Measurements from ENCODE around the gene CTSE. TPM values are rescaled to one million over a fixed set of nuclear protein-coding genes. Genes with fewer than 3 reads are reported as not detected.

CTSE gene
- total RNA-seq, 4 donors from 2014 or later: not detected

DNA sequence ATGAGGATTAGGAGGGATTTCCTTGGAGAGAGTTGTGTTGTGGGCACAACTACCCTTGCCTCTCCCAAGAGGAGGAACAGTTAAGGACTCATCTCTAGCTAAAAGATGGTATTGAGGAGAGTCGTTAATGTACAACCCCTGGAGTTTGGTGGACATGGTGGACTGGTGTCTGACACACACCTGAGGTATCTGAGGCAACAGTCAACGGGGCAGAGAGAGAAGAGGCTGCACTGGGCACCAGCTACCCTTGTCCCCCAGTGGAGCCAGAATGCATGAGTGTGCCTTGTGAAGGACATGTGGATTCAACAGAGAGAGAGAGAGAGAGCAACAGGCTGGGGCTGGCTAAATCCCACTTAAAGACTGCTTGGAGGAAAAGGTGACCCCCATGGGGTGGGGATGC is 33.5 kb downstream of the CTSE start:
- peaks cover 0 to 9% (median 3%) of the 10 kb centered on the region in 4 donors for H3K4me1 ChIP-seq
- H3K4me3 ChIP-seq: no peak overlapping the region
- 89 to 93% methylated on average over 2 of the region's 2 CpGs for WGBS, 2 donors
- H3K9me3 ChIP-seq: no peaks in the 10 kb centered on the region
- no peaks in the 10 kb centered on the region for H3K27me3 ChIP-seq
- H3K36me3 ChIP-seq: peaks cover 0 to 7% (median 0%) of the 10 kb centered on the region in 3 donors
- no peak for DNase-seq (ENCODE audit: low spot score in 2 of 2)
- H3K27ac ChIP-seq: no peak overlapping the region
- no peak for TF ChIP-seq EP300 (IDR thresholded peaks at IDR 0.05)
- TF ChIP-seq POLR2A (IDR thresholded peaks at IDR 0.05): no peak
- TF ChIP-seq CTCF (IDR thresholded peaks at IDR 0.05): no peak

GRCh38 chr1:205989786-205990185 is 33.9 kb downstream of the CTSE start:
- DNase-seq (ENCODE audit: low spot score in 2 of 2): no peak
- WGBS, 2 donors: 90 to 91% methylated on average over 5 of the region's 5 CpGs

GRCh38 chr1:205988585-205988995 is 35.1 kb downstream of the CTSE start:
- DNase-seq (ENCODE audit: low spot score in 2 of 2): no peak
- Histone ChIP-seq H3K4me3 (no peak overlapping the region), H3K4me1 (peaks cover 0 to 16% (median 0%) of the 10 kb centered on the region in 4 donors), H3K9me3 (no peaks in the 10 kb centered on the region), H3K27ac (no peak overlapping the region), H3K27me3 (no peaks in the 10 kb centered on the region), H3K36me3 (peaks cover 0 to 7% (median 0%) of the 10 kb centered on the region in 3 donors)
- 58 to 67% methylated on average over 12 of the region's 12 CpGs for WGBS, 2 donors
- TF ChIP-seq POLR2A (IDR thresholded peaks at IDR 0.05) (no peak), CTCF (IDR thresholded peaks at IDR 0.05) (no peak), EP300 (IDR thresholded peaks at IDR 0.05) (no peak)

More at GRCh38 chr1:205989786-205990185, 33.9 kb downstream of the CTSE start:
- TF ChIP-seq EP300 (IDR thresholded peaks at IDR 0.05) (no peak), CTCF (IDR thresholded peaks at IDR 0.05) (no peak), POLR2A (IDR thresholded peaks at IDR 0.05) (no peak)
- Histone ChIP-seq H3K9me3 (no peaks in the 10 kb centered on the region), H3K27me3 (no peaks in the 10 kb centered on the region), H3K4me1 (peaks cover 0 to 13% (median 1%) of the 10 kb centered on the region in 4 donors), H3K27ac (no peak overlapping the region), H3K4me3 (no peak overlapping the region), H3K36me3 (peaks cover 0 to 7% (median 0%) of the 10 kb centered on the region in 3 donors)

DNA sequence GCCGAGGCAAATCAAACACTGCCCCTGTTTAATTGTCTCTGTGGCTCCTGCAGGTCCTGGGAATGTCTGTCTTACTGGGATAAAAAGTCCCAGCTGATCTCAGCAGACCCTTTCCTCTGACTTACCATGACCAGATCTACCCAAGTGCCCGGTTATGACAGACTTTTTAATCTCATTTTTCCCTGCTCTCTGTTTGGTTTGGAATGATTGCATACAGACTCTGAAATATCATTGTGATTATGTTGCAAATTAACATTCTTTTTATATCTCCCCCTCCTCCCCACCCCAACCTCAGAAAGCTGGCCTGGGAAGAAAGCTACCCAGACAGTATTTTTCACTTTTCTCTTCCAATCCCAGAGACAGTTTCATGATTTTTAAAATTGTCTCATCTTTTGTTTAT is 36.8 kb downstream of the CTSE start:
- Histone ChIP-seq H3K4me3 (no peak overlapping the region), H3K27me3 (no peaks in the 10 kb centered on the region), H3K27ac (no peak overlapping the region), H3K36me3 (peaks cover 0 to 7% (median 0%) of the 10 kb centered on the region in 3 donors), H3K4me1 (peaks cover 0 to 16% (median 0%) of the 10 kb centered on the region in 4 donors), H3K9me3 (no peaks in the 10 kb centered on the region)
- WGBS, 2 donors: 63 to 64% methylated on average over 2 of the region's 2 CpGs
- TF ChIP-seq POLR2A (IDR thresholded peaks at IDR 0.05) (no peak), EP300 (IDR thresholded peaks at IDR 0.05) (no peak), CTCF (IDR thresholded peaks at IDR 0.05) (no peak)
- no peak for DNase-seq (ENCODE audit: low spot score in 2 of 2)

DNA sequence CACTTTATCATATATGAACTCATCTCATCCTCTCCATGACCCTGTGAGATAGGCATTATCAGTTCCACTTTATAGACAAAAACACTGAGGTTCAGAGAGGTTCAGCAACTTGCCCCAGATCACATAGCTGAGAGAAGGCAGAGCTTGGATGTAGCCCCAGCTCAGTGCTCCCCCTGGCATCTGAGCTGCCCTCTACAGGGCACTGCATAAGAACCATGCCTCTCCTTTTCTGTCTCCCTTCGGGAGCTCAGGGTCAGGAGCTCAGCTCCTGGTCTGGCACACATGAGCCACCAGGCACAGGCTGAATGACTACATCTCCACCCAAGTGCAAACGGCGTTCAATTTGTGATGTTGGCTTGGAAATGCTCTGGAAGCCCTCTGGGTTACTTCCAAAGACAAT is 37.4 kb downstream of the CTSE start:
- Histone ChIP-seq H3K9me3 (no peaks in the 10 kb centered on the region), H3K36me3 (peaks cover 0 to 7% (median 0%) of the 10 kb centered on the region in 3 donors), H3K27ac (no peak overlapping the region), H3K27me3 (no peaks in the 10 kb centered on the region), H3K4me1 (peaks cover 0 to 16% (median 0%) of the 10 kb centered on the region in 4 donors), H3K4me3 (no peak overlapping the region)
- WGBS, 2 donors: 68 to 78% methylated on average over 3 of the region's 3 CpGs
- DNase-seq (ENCODE audit: low spot score in 2 of 2): no peak
- TF ChIP-seq POLR2A (IDR thresholded peaks at IDR 0.05) (no peak), EP300 (IDR thresholded peaks at IDR 0.05) (no peak), CTCF (IDR thresholded peaks at IDR 0.05) (no peak)

Data from tibial nerve (tissue), 4 donors.